Measurements from ENCODE around the gene MTO1.

Gene MTO1

GRCh38 chr6:73528897-73529296 lies 67.4 kb downstream of the MTO1 start:
- TF ChIP-seq CTCF (IDR thresholded peaks at IDR 0.05), result no peak

GRCh38 chr6:73532293-73532692 lies 70.8 kb downstream of the MTO1 start:
- TF ChIP-seq CTCF (IDR thresholded peaks at IDR 0.05), result no peak

GRCh38 chr6:73534628-73535027 lies 73.1 kb downstream of the MTO1 start:
- no peak for TF ChIP-seq CTCF (IDR thresholded peaks at IDR 0.05)

DNA sequence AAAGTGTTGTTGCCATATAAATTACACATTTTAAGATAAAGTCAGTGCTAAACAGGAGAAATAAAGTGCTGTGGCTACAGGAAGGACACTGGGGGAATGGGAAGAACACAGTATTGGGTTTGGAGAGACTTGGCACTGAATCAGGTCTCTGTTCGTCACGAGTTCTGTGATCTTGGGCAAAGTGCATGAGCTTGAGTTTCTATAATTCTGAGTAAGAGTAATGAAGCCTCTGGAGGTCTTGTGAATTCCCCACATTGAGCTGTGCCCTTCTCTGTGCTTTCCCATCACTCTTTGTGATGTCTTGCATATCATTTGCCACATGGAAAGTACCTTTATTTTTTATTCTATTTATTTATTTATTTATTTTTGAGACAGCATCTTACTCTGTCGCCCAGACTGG lies 76.1 kb downstream of the MTO1 start:
- TF ChIP-seq CTCF (IDR thresholded peaks at IDR 0.05), result no peak

DNA sequence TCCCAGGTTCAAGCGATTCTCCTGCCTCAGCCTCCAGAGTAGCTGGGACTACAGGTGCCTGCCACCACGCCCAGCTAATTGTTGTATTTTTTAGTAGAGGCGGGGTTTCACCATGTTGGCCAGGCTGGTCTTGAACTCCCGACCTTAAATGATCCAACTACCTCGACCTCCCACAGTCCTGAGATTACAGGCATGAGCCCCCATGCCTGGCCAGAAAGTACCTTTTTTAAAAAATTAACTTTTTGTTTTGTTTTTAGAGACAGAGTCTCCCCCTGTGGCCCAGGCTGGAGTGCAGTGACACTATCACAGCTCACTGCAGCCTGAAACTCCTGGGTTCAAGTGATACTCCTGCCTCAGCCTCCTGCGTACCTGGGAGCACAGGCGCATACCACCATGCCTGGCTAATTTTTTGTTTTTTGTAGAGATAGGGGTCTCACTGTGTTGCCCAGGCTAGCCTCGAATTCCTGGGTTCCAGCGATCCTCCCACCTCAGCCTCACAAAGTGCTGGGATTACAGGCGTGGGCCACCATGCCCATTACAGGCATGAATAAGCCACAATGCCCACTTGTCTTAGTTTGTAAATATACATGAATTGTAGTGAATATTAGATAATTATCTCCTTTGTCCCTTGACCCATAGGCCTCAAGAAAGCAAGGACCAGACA lies 76.7 kb downstream of the MTO1 start:
- no peak for TF ChIP-seq CTCF (IDR thresholded peaks at IDR 0.05)

DNA sequence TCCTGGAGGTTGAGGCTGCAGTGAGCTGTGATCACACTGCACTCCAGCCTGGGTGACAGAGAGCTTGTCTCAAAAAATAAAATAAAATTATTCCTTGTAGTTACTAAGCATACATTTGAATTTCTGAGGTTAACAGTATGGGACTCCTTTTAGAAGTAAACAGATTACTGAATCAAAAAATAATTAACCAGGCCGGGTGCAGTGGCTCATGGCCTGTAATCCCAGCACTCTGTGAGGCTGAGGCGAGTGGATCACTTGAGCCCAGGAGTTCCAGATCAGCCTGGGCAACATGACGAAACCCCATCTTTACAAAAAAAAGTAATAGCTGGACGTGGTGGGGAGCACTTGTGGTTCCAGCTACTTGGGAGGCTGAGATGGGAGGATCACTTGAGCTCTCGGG lies 81.4 kb downstream of the MTO1 start:
- TF ChIP-seq CTCF (IDR thresholded peaks at IDR 0.05), result no peak

- TF ChIP-seq CTCF (IDR thresholded peaks at IDR 0.05), result no peak
Measured at GRCh38 chr6:73547036-73547435, 85.5 kb downstream of the MTO1 start.

Data from LNCAP (cell line).